ENCODE measurements around the gene AMT. TPM values are rescaled to one million over a fixed set of nuclear protein-coding genes. Genes with fewer than 3 reads are reported as not detected.

AMT gene
- total RNA-seq, 1 experiment from 2014 or later, result 66.6 TPM

DNA sequence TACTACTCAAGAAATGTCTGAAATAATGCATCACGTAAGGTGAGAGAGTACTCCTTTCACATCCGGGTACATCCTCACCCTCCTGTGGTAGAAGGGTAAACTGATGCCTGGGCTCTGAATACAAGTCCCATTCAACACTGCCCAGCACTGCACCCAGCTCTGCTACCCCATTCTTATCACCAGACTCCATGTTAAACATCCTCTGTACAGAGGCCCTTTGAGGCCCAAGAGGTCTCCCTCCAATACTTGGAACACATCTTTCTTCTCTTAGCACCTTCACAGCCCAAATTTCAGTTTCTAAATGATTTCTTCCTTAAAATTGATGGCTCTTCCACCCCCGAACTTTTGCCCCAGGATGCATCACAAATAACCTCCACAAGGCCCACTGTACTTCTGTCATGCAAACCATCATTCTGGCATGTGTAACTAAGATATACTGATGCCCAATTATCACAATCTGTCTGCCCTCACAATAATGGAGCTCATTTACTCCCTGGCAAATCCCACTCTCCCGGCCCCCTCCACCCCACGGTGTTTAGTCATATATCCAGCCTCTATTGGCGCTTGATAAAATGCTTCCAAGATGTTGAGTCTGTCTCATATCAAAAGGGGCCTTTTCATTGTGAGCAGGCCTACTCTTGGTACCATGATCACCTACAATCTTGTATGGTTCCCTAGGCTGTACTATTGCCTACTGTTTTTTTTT lies 51.5 kb downstream of the AMT start:
- TF ChIP-seq ZNF423 (CRISPR knock-in tag; IDR thresholded peaks at IDR 0.05) (no peak), HMGA2 (CRISPR knock-in tag; IDR thresholded peaks at IDR 0.05) (no peak), KAT7 (CRISPR knock-in tag; IDR thresholded peaks at IDR 0.05; ENCODE audit: borderline replicate concordance) (no peak), NFE2L1 (CRISPR knock-in tag; IDR thresholded peaks at IDR 0.05) (no peak), MXD4 (CRISPR knock-in tag; IDR thresholded peaks at IDR 0.05; ENCODE audit: borderline replicate concordance) (no peak), MYBL2 (CRISPR knock-in tag; IDR thresholded peaks at IDR 0.05) (no peak), ZNF396 (CRISPR knock-in tag; IDR thresholded peaks at IDR 0.05; ENCODE audit: borderline replicate concordance) (no peak), TEAD1 (CRISPR knock-in tag; IDR thresholded peaks at IDR 0.05) (no peak), JAZF1 (CRISPR knock-in tag; IDR thresholded peaks at IDR 0.05) (no peak), ZNF263 (CRISPR knock-in tag; IDR thresholded peaks at IDR 0.05; ENCODE audit: low read depth) (no peak), CBFB (CRISPR knock-in tag; IDR thresholded peaks at IDR 0.05; ENCODE audit: low read depth) (no peak), NR3C1 (CRISPR knock-in tag; conservative IDR thresholded peaks at IDR 0.05; ENCODE audit: low read depth) (no peak), GTF2I (CRISPR knock-in tag; conservative IDR thresholded peaks at IDR 0.05) (no peak), NR1H2 (CRISPR knock-in tag; IDR thresholded peaks at IDR 0.05) (no peak)
- TF ChIP-seq, protein P1, sequence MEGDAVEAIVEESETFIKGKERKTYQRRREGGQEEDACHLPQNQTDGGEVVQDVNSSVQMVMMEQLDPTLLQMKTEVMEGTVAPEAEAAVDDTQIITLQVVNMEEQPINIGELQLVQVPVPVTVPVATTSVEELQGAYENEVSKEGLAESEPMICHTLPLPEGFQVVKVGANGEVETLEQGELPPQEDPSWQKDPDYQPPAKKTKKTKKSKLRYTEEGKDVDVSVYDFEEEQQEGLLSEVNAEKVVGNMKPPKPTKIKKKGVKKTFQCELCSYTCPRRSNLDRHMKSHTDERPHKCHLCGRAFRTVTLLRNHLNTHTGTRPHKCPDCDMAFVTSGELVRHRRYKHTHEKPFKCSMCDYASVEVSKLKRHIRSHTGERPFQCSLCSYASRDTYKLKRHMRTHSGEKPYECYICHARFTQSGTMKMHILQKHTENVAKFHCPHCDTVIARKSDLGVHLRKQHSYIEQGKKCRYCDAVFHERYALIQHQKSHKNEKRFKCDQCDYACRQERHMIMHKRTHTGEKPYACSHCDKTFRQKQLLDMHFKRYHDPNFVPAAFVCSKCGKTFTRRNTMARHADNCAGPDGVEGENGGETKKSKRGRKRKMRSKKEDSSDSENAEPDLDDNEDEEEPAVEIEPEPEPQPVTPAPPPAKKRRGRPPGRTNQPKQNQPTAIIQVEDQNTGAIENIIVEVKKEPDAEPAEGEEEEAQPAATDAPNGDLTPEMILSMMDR (IDR thresholded peaks at IDR 0.05), result no peak
- TF ChIP-seq, protein P2, sequence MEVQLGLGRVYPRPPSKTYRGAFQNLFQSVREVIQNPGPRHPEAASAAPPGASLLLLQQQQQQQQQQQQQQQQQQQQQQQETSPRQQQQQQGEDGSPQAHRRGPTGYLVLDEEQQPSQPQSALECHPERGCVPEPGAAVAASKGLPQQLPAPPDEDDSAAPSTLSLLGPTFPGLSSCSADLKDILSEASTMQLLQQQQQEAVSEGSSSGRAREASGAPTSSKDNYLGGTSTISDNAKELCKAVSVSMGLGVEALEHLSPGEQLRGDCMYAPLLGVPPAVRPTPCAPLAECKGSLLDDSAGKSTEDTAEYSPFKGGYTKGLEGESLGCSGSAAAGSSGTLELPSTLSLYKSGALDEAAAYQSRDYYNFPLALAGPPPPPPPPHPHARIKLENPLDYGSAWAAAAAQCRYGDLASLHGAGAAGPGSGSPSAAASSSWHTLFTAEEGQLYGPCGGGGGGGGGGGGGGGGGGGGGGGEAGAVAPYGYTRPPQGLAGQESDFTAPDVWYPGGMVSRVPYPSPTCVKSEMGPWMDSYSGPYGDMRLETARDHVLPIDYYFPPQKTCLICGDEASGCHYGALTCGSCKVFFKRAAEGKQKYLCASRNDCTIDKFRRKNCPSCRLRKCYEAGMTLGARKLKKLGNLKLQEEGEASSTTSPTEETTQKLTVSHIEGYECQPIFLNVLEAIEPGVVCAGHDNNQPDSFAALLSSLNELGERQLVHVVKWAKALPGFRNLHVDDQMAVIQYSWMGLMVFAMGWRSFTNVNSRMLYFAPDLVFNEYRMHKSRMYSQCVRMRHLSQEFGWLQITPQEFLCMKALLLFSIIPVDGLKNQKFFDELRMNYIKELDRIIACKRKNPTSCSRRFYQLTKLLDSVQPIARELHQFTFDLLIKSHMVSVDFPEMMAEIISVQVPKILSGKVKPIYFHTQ (CRISPR knock-in tag; IDR thresholded peaks at IDR 0.05), result no peak
- TF ChIP-seq, protein P3, sequence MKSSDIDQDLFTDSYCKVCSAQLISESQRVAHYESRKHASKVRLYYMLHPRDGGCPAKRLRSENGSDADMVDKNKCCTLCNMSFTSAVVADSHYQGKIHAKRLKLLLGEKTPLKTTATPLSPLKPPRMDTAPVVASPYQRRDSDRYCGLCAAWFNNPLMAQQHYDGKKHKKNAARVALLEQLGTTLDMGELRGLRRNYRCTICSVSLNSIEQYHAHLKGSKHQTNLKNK (CRISPR knock-in tag; IDR thresholded peaks at IDR 0.05), result no peak
- TF ChIP-seq, protein P4, sequence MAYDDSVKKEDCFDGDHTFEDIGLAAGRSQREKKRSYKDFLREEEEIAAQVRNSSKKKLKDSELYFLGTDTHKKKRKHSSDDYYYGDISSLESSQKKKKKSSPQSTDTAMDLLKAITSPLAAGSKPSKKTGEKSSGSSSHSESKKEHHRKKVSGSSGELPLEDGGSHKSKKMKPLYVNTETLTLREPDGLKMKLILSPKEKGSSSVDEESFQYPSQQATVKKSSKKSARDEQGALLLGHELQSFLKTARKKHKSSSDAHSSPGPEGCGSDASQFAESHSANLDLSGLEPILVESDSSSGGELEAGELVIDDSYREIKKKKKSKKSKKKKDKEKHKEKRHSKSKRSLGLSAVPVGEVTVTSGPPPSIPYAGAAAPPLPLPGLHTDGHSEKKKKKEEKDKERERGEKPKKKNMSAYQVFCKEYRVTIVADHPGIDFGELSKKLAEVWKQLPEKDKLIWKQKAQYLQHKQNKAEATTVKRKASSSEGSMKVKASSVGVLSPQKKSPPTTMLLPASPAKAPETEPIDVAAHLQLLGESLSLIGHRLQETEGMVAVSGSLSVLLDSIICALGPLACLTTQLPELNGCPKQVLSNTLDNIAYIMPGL (CRISPR knock-in tag; IDR thresholded peaks at IDR 0.05), result no peak
- no peaks in the 10 kb centered on the region for H3K9me3 Mint-ChIP-seq
- H3K27ac Mint-ChIP-seq, result peak overlapping the region; percentile 61; the same call in 1 of the 2 replicates
- POLR2A ChIA-PET, result no interaction called here
- ATAC-seq (no peak), DNase-seq (ENCODE audit: low spot score) (no peak)
- no peaks in the 10 kb centered on the region for H3K27me3 Mint-ChIP-seq (ENCODE audit: low read depth)
- CTCF ChIA-PET, result interaction anchor here (0.6 to 1.1 kb wide), 2 partner anchors 12 to 202 kb away, joined by 3 read pairs; no protein-coding TSS in a partner anchor
- H3K4me3 Mint-ChIP-seq, result no peak overlapping the region
- H3K36me3 Mint-ChIP-seq, result peaks cover 64% of the 10 kb centered on the region
- H3K4me1 Mint-ChIP-seq, result no peaks in the 10 kb centered on the region

Other genes starting within 250 kb of the AMT start
- gene C3orf62, start 145.2 kb downstream of the AMT start, total RNA-seq (2021), result 2.1 to 2.5 TPM (median 2.4 TPM) in 3 replicates
- 29.1 to 38.5 TPM (median 36.6 TPM) in 3 replicates for gene USP4, start 82.4 kb downstream of the AMT start, total RNA-seq (2021)
- 305 to 323 TPM (median 321 TPM) in 3 replicates for gene GPX1, start 64.1 kb downstream of the AMT start, total RNA-seq (2021)
- 367 to 398 TPM (median 389 TPM) in 3 replicates for gene RHOA, start 10.5 kb downstream of the AMT start, total RNA-seq (2021)
- 10.1 to 11.9 TPM (median 11.5 TPM) in 3 replicates for gene TCTA, start 10.1 kb downstream of the AMT start, total RNA-seq (2021)
- gene NICN1, start 6.9 kb upstream of the AMT start, total RNA-seq (2021), result 11.0 to 12.7 TPM (median 11.5 TPM) in 3 replicates
- gene DAG1, start 47.8 kb upstream of the AMT start, total RNA-seq (2021), result 113 to 119 TPM (median 115 TPM) in 3 replicates
- gene BSN, start 132.0 kb upstream of the AMT start, total RNA-seq (2021), result 1.7 to 2.8 TPM (median 2.4 TPM) in 3 replicates